Tibial nerve (tissue), 4 donors: Measurements from ENCODE around the gene ZNF319. TPM values are rescaled to one million over a fixed set of nuclear protein-coding genes. Genes with fewer than 3 reads are reported as not detected.
A peak's percentile ranks its signal among the peaks of the same experiment; 100 is the strongest.

ENCODE experiments used
- DNase-seq, 2 donors: peaks; one replicate each; pipeline ENCODE4 v3.0.0-alpha.2; 2019; ENCODE audit warnings: low spot score in 2 of 2
- H3K27ac ChIP-seq, 4 donors: fragments of 200-600 bp; sonication (generic) in 3 of 4; one replicate each; pipeline ENCODE4 v1.5.1; 2017 to 2019; ENCODE audit warnings: mild to moderate bottlenecking in 1 of 4
- H3K27me3 ChIP-seq, 2 donors: fragments of 200-600 bp; sonication (generic) in 1 of 2; one replicate each; pipeline versions ENCODE4 v1.5.1 to v1.6.0; 2017 to 2019
- H3K36me3 ChIP-seq, 3 donors: fragments of 200-600 bp; sonication (generic); one replicate each; pipeline ENCODE4 v1.5.1; 2018 to 2019
- H3K4me1 ChIP-seq, 4 donors: fragments of 200-600 bp; sonication (generic) in 3 of 4; one replicate each; pipeline ENCODE4 v1.5.1; 2017 to 2019
- H3K4me3 ChIP-seq, 4 donors: fragments of 200-600 bp; sonication (generic) in 3 of 4; one replicate each; pipeline ENCODE4 v1.5.1; 2017 to 2019; ENCODE audit warnings: mild to moderate bottlenecking in 1 of 4, moderate library complexity in 1 of 4
- H3K9me3 ChIP-seq, 4 donors: fragments of 200-600 bp; sonication (generic) in 3 of 4; one replicate each; pipeline ENCODE4 v1.5.1; 2017 to 2019
- CTCF ChIP-seq, 5 experiments: fragments of 200-600 bp in 3 of 5; fragments of 450-650 bp in 2 of 5; sonication (generic) in 3 of 5; IDR thresholded peaks; one replicate each; pipeline ENCODE4 v1.5.1; 2016 to 2019; ENCODE audit warnings: antibody characterized with exemption in 5 of 5, mild to moderate bottlenecking in 3 of 5, moderate library complexity in 2 of 5
- EP300 ChIP-seq, 2 donors: sonication (generic); formaldehyde crosslinking; IDR thresholded peaks; one replicate each; pipeline ENCODE4 v1.6.1; 2017; ENCODE audit warnings: antibody characterized with exemption in 2 of 2, mild to moderate bottlenecking in 1 of 2
- POLR2A ChIP-seq, 2 donors: fragments of 450-650 bp; IDR thresholded peaks; one replicate each; pipeline ENCODE4 v1.6.1; 2017; ENCODE audit warnings: antibody characterized with exemption in 2 of 2, mild to moderate bottlenecking in 2 of 2, moderate library complexity in 2 of 2
- WGBS, 2 donors: methylation state at CpG; one replicate each; pipeline ENCODE4 v1.1.5; 2018; 5-methylcytosine and 5-hydroxymethylcytosine counted together
- total RNA-seq, 4 donors: library from RNA; depleted of rRNA; stranded (reverse); fragments of >200 nt; gene quantifications; one replicate each; pipeline ENCODE4 v1.1.0, GENCODE V29; 2016

The ZNF319 gene
- total RNA-seq, 4 donors from 2014 or later, result 7.5 to 11.6 (median 9.1) TPM

GRCh38 chr16:57992084-57992483, 8.4 kb downstream of the ZNF319 start:
- TF ChIP-seq EP300 (IDR thresholded peaks at IDR 0.05) (no peak), POLR2A (IDR thresholded peaks at IDR 0.05) (no peak), CTCF (IDR thresholded peaks at IDR 0.05) (no peak)
- Histone ChIP-seq H3K36me3 (peaks cover 3 to 43% (median 5%) of the 10 kb centered on the region in 3 donors), H3K27ac (no peak overlapping the region), H3K27me3 (no peaks in the 10 kb centered on the region), H3K4me3 (no peak overlapping the region), H3K4me1 (peaks cover 0 to 16% (median 0%) of the 10 kb centered on the region in 4 donors), H3K9me3 (no peaks in the 10 kb centered on the region)
- no peak for DNase-seq
- 87 to 92% methylated on average over 6 of the region's 6 CpGs for WGBS, 2 donors

GRCh38 chr16:57991551-57992059, 8.9 kb downstream of the ZNF319 start:
- no peak overlapping the region for H3K4me3 ChIP-seq
- TF ChIP-seq POLR2A (IDR thresholded peaks at IDR 0.05), result no peak
- TF ChIP-seq EP300 (IDR thresholded peaks at IDR 0.05), result no peak
- TF ChIP-seq CTCF (IDR thresholded peaks at IDR 0.05), result no peak
- no peak for DNase-seq
- no peaks in the 10 kb centered on the region for H3K27me3 ChIP-seq
- no peaks in the 10 kb centered on the region for H3K9me3 ChIP-seq
- H3K27ac ChIP-seq, result no peak overlapping the region
- H3K36me3 ChIP-seq, result peaks cover 0 to 38% (median 3%) of the 10 kb centered on the region in 3 donors
- H3K4me1 ChIP-seq, result peaks cover 0 to 16% (median 0%) of the 10 kb centered on the region in 4 donors
- WGBS, 2 donors, result 82 to 83% methylated on average over 10 of the region's 11 CpGs

DNA sequence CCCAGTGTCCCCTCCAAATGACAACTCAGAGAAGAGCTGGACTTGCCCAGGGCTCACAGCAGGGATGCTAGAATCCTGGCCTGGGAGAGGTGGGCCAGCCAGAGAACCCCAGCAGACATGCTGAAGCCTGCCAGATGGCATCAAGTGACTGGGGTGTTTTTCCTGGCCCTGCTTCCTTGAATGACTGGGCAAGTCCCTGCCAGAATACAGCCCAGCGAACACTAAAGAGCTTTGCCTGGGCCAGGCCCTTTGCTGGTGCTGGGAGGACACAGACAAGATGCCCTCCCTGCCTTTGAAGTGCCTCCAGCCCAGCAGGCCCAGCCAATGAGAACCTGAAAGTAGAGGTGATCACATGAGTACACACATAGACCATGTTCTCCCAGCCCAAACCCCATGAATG, 11.5 kb downstream of the ZNF319 start:
- H3K4me1 ChIP-seq, result peaks cover 0 to 21% (median 8%) of the 10 kb centered on the region in 4 donors
- H3K4me3 ChIP-seq, result no peak overlapping the region
- 67 to 71% methylated on average over 1 of the region's 1 CpG for WGBS, 2 donors
- TF ChIP-seq CTCF (IDR thresholded peaks at IDR 0.05) (no peak), EP300 (IDR thresholded peaks at IDR 0.05) (no peak), POLR2A (IDR thresholded peaks at IDR 0.05) (no peak)
- no peak overlapping the region for H3K27ac ChIP-seq
- peaks cover 0 to 8% of the 10 kb centered on the region in 2 donors for H3K27me3 ChIP-seq
- peaks cover 0 to 13% (median 0%) of the 10 kb centered on the region in 3 donors for H3K36me3 ChIP-seq
- H3K9me3 ChIP-seq, result no peaks in the 10 kb centered on the region
- DNase-seq, result no peak

- no peak overlapping the region for H3K27ac ChIP-seq
- WGBS, 2 donors, result 96% methylated on average over 8 of the region's 8 CpGs
- H3K36me3 ChIP-seq, result no peaks in the 10 kb centered on the region
- H3K9me3 ChIP-seq, result no peaks in the 10 kb centered on the region
- H3K4me3 ChIP-seq, result no peak overlapping the region
- H3K27me3 ChIP-seq, result peaks cover 0 to 13% of the 10 kb centered on the region in 2 donors
- TF ChIP-seq POLR2A (IDR thresholded peaks at IDR 0.05) (no peak), CTCF (IDR thresholded peaks at IDR 0.05) (no peak), EP300 (IDR thresholded peaks at IDR 0.05) (no peak)
- DNase-seq, result no peak
- H3K4me1 ChIP-seq, result peaks cover 0 to 21% (median 9%) of the 10 kb centered on the region in 4 donors
Measured at GRCh38 chr16:57987441-57988177, 12.9 kb downstream of the ZNF319 start.

GRCh38 chr16:57986196-57986595, 14.3 kb downstream of the ZNF319 start:
- H3K4me1 ChIP-seq, result peaks cover 0 to 21% (median 9%) of the 10 kb centered on the region in 4 donors
- no peak for DNase-seq
- H3K27me3 ChIP-seq, result peaks cover 0 to 13% of the 10 kb centered on the region in 2 donors
- H3K36me3 ChIP-seq, result no peaks in the 10 kb centered on the region
- H3K9me3 ChIP-seq, result no peaks in the 10 kb centered on the region
- H3K27ac ChIP-seq, result peak overlapping the region in 2 of 4 donors; percentile 83 to 91
- no peak overlapping the region for H3K4me3 ChIP-seq
- WGBS, 2 donors, result 68 to 71% methylated on average over 9 of the region's 9 CpGs
- TF ChIP-seq EP300 (IDR thresholded peaks at IDR 0.05) (no peak), CTCF (IDR thresholded peaks at IDR 0.05) (no peak), POLR2A (IDR thresholded peaks at IDR 0.05) (no peak)
